Pancreas (tissue), 10 donors: ENCODE measurements around the gene TGFB2. TPM values are rescaled to one million over a fixed set of nuclear protein-coding genes. Genes with fewer than 3 reads are reported as not detected.

Experiments
- ATAC-seq, 4 donors: fragments of 200-7000 bp; cut with Tn5 transposase; one replicate each; pipeline versions ENCODE4 v1.8.0 to v1.9.1; 2020; ENCODE audit warnings: mild to moderate bottlenecking in 4 of 4, moderate library complexity in 4 of 4
- DNase-seq, 6 donors: peaks; one replicate each; pipeline ENCODE4 v3.0.0-alpha.2; 2020
- FAIRE-seq: peaks from 2 replicates; lab custom pipeline; 2012; peaks lifted over from hg19 to GRCh38; lab: Jason Lieb, UNC
- H3K27ac ChIP-seq, 4 donors: fragments of 200-600 bp; sonication (generic); 1 replicate in 3 of 4; 2 replicates in 1 of 4; pipeline versions ENCODE4 v1.5.0 to v1.8.0; 2020
- H3K27me3 ChIP-seq, 4 donors: fragments of 200-600 bp; one replicate each; pipeline ENCODE4 v1.8.0; 2021
- H3K36me3 ChIP-seq, 3 donors: fragments of 200-600 bp; sonication (generic) in 1 of 3; one replicate each; pipeline versions ENCODE4 v1.5.0 to v1.8.0; 2020 to 2021
- H3K4me1 ChIP-seq, 3 donors: fragments of 200-600 bp; one replicate each; pipeline ENCODE4 v1.8.0; 2021
- H3K4me3 ChIP-seq, 4 donors: fragments of 200-600 bp; sonication (generic) in 2 of 4; one replicate each; pipeline versions ENCODE4 v1.5.0 to v1.8.0; 2020 to 2021
- H3K9me3 ChIP-seq, 4 donors: fragments of 200-600 bp; one replicate each; pipeline ENCODE4 v1.8.0; 2021
- CTCF ChIP-seq, 4 donors: fragments of 200-600 bp; sonication (generic) in 3 of 4; IDR thresholded peaks; one replicate each; pipeline versions ENCODE4 v1.5.0 to v1.8.0; 2021; ENCODE audit warnings: antibody characterized with exemption in 4 of 4
- WGBS, 2 donors: extraction: QIAGEN DNeasy Blood & Tissue Kit; methylation state at CpG; one replicate each; pipeline ENCODE4 v1.1.7; 2013; 5-methylcytosine and 5-hydroxymethylcytosine counted together
- intact Hi-C, 3 donors: fragments of 100-400 bp; cut with DNase I; formaldehyde crosslinking; loops; one replicate each; pipeline versions ENCODE4 v1.11.1 to v1.14.2; 2022
- polyA plus RNA-seq, 2 donors: library from polyadenylated mRNA; stranded (reverse); fragments of 200-250 nt; gene quantifications; one replicate each; pipeline ENCODE4 v1.2.3, GENCODE V29; 2013
- total RNA-seq, 6 donors: library from RNA; stranded (reverse); fragmentation: NEBNext Ultra II Directional in 4 of 6; extraction: Animal tissue kit (Norgen Biotek cat#: 25700) in 4 of 6; gene quantifications; one replicate each; pipeline versions ENCODE4 v1.2.1 to v1.2.4, GENCODE V29; 2021 to 2023
- donor health status: healthy with polysubstance abuse.
- donor health status: DM: no; HTN: no; CAD: no; lungs with moderate emphysema.
- donor health status: DM: no; HTN: no; CAD: no.
- donor health status: control.
- donor health status: control.
- donor health status: Bipolar disorder and iron deficiency.
- donor health status: DM: yes; HTN: yes; CAD: no.
- donor health status: DM: no; HTN: no; CAD: no.
- donor health status: DM: no; HTN: no; CAD: no.
- donor health status: DM: yes; HTN: yes; CAD: no.

Gene TGFB2
- total and polyA plus RNA-seq, 8 donors, result 1.6 to 20.3 (median 2.9) TPM

- no peak for TF ChIP-seq CTCF (IDR thresholded peaks at IDR 0.05)
- Histone ChIP-seq H3K4me1 (peaks cover 0 to 6% (median 0%) of the 10 kb centered on the region in 3 donors), H3K36me3 (no peaks in the 10 kb centered on the region), H3K27me3 (no peaks in the 10 kb centered on the region), H3K4me3 (no peak overlapping the region), H3K9me3 (no peaks in the 10 kb centered on the region), H3K27ac (no peak overlapping the region)
- intact Hi-C loops, result no loop called here
- 65 to 67% methylated on average over 5 of the region's 5 CpGs for WGBS, 2 donors
- ATAC-seq, result no peak
- DNase-seq, result no peak
- no peak for FAIRE-seq
These were observed 21.4 kb downstream of the TGFB2 start for GRCh38 chr1:218366322-218367052.

GRCh38 chr1:218367118-218367517 is 22.0 kb downstream of the TGFB2 start:
- no peak overlapping the region for H3K4me3 ChIP-seq
- H3K4me1 ChIP-seq, result peaks cover 0 to 6% (median 0%) of the 10 kb centered on the region in 3 donors
- H3K27ac ChIP-seq, result no peak overlapping the region
- FAIRE-seq, result no peak
- H3K27me3 ChIP-seq, result no peaks in the 10 kb centered on the region
- no peaks in the 10 kb centered on the region for H3K36me3 ChIP-seq
- no peaks in the 10 kb centered on the region for H3K9me3 ChIP-seq
- no peak for DNase-seq
- WGBS, 2 donors, result 22 to 23% methylated on average over 4 of the region's 4 CpGs
- peak in 2 of 4 donors; percentile 36 to 59 for ATAC-seq
- intact Hi-C loops, result no loop called here
- TF ChIP-seq CTCF (IDR thresholded peaks at IDR 0.05), result no peak

GRCh38 chr1:218368686-218369085 is 23.6 kb downstream of the TGFB2 start:
- Histone ChIP-seq H3K9me3 (no peaks in the 10 kb centered on the region), H3K36me3 (no peaks in the 10 kb centered on the region), H3K4me1 (peaks cover 0 to 6% (median 0%) of the 10 kb centered on the region in 3 donors), H3K4me3 (no peak overlapping the region), H3K27ac (no peak overlapping the region), H3K27me3 (no peaks in the 10 kb centered on the region)
- WGBS, 2 donors, result 92 to 98% methylated on average over 7 of the region's 7 CpGs
- no peak for FAIRE-seq
- ATAC-seq, result no peak
- no peak for DNase-seq
- intact Hi-C loops, result no loop called here
- no peak for TF ChIP-seq CTCF (IDR thresholded peaks at IDR 0.05)

- 59 to 60% methylated on average over 2 of the region's 2 CpGs for WGBS, 2 donors
- ATAC-seq, result peak in 1 of 4 donors; percentile 11
- no peak for DNase-seq
- no peak for FAIRE-seq
- Histone ChIP-seq H3K27ac (peak overlapping the region in 1 of 4 donors; percentile 35), H3K4me1 (peaks cover 0 to 6% (median 0%) of the 10 kb centered on the region in 3 donors), H3K36me3 (no peaks in the 10 kb centered on the region), H3K9me3 (no peaks in the 10 kb centered on the region), H3K27me3 (no peaks in the 10 kb centered on the region), H3K4me3 (no peak overlapping the region)
- no peak for TF ChIP-seq CTCF (IDR thresholded peaks at IDR 0.05)
- intact Hi-C loops, result no loop called here
These were observed 24.8 kb downstream of the TGFB2 start for GRCh38 chr1:218369688-218370511.
